SK-N-SH treated with all-trans-retinoic acid at 6 μM for 48 hours (cell line): ENCODE measurements around the gene SBNO1.

Experiments
- ATAC-seq: fragments of 200-7000 bp; cut with Tn5 transposase; 3 replicates; pipeline ENCODE4 v1.9.1; 2020; ENCODE audit warnings: mild to moderate bottlenecking, moderate library complexity
- ARNTL ChIP-seq: fragments of 450-650 bp; formaldehyde crosslinking; IDR thresholded peaks from 2 replicates; pipeline ENCODE4 v1.5.0; 2020; ENCODE audit warnings: low read depth, mild to moderate bottlenecking, moderate library complexity, borderline replicate concordance
- BACH2 ChIP-seq: fragments of 250-450 bp; sonication (Bioruptor Pico); IDR thresholded peaks from 2 replicates; pipeline ENCODE4 v1.9.0; 2021; ENCODE audit warnings: mild to moderate bottlenecking, borderline replicate concordance
- CSDC2 ChIP-seq: fragments of 250-450 bp; sonication (Bioruptor Pico); IDR thresholded peaks from 2 replicates; pipeline ENCODE4 v1.5.0; 2020; ENCODE audit warnings: mild to moderate bottlenecking, moderate library complexity
- ESRRG ChIP-seq: fragments of 250-450 bp; sonication (Bioruptor Pico); IDR thresholded peaks from 2 replicates; pipeline ENCODE4 v1.6.1; 2021; ENCODE audit warnings: mild to moderate bottlenecking
- GLIS3 ChIP-seq: fragments of 250-450 bp; sonication (Bioruptor Pico); IDR thresholded peaks from 2 replicates; pipeline ENCODE4 v1.5.0; 2020; ENCODE audit warnings: mild to moderate bottlenecking, moderate library complexity
- ISL1 ChIP-seq: fragments of 250-450 bp; sonication (Bioruptor Pico); IDR thresholded peaks from 2 replicates; pipeline ENCODE4 v2.1.2; 2022; ENCODE audit warnings: mild to moderate bottlenecking, moderate library complexity
- OSR1 ChIP-seq: fragments of 250-450 bp; sonication (Bioruptor Pico); IDR thresholded peaks from 2 replicates; pipeline ENCODE4 v1.8.0; 2022; ENCODE audit warnings: moderate library complexity, mild to moderate bottlenecking, inconsistent platforms
- PPARA ChIP-seq: fragments of 250-450 bp; sonication (Bioruptor Pico); IDR thresholded peaks from 2 replicates; pipeline ENCODE4 v1.5.0; 2020; ENCODE audit warnings: mild to moderate bottlenecking, borderline replicate concordance
- RARB ChIP-seq: fragments of 250-450 bp; sonication (Bioruptor Pico); IDR thresholded peaks from 2 replicates; pipeline ENCODE4 v1.8.0; 2021; ENCODE audit warnings: mild to moderate bottlenecking, moderate library complexity
- SNAI2 ChIP-seq: fragments of 250-450 bp; sonication (Bioruptor Pico); IDR thresholded peaks from 2 replicates; pipeline ENCODE4 v1.5.0; 2020; ENCODE audit warnings: mild to moderate bottlenecking, moderate library complexity
- TCF4 ChIP-seq: fragments of 250-450 bp; sonication (Bioruptor Pico); IDR thresholded peaks from 2 replicates; pipeline ENCODE4 v1.8.0; 2021; ENCODE audit warnings: mild to moderate bottlenecking, moderate library complexity, borderline replicate concordance
- TOX ChIP-seq: fragments of 250-450 bp; sonication (Bioruptor Pico); IDR thresholded peaks from 2 replicates; pipeline ENCODE4 v1.8.0; 2021; ENCODE audit warnings: mild to moderate bottlenecking, moderate library complexity, borderline replicate concordance
- ZC3H10 ChIP-seq: fragments of 250-450 bp; sonication (Bioruptor Pico); IDR thresholded peaks from 2 replicates; pipeline ENCODE4 v1.5.1; 2021; ENCODE audit warnings: mild to moderate bottlenecking, moderate library complexity
- ZFP3 ChIP-seq: fragments of 250-450 bp; sonication (Bioruptor Pico); IDR thresholded peaks from 2 replicates; pipeline ENCODE4 v1.5.0; 2020; ENCODE audit warnings: mild to moderate bottlenecking, moderate library complexity
- ZFP30 ChIP-seq: fragments of 450-650 bp; formaldehyde crosslinking; IDR thresholded peaks from 2 replicates; pipeline ENCODE4 v1.5.0; 2022; ENCODE audit warnings: mild to moderate bottlenecking, moderate library complexity
- ZNF565 ChIP-seq: fragments of 450-650 bp; formaldehyde crosslinking; conservative IDR thresholded peaks from 2 replicates; pipeline ENCODE4 v1.5.0; 2020; ENCODE audit warnings: low read depth, mild to moderate bottlenecking, moderate library complexity
- ZNF70 ChIP-seq: fragments of 450-650 bp; formaldehyde crosslinking; IDR thresholded peaks from 2 replicates; pipeline ENCODE4 v1.5.0; 2020; ENCODE audit warnings: mild to moderate bottlenecking, moderate library complexity
- ZNF8 ChIP-seq: fragments of 450-650 bp; formaldehyde crosslinking; IDR thresholded peaks from 2 replicates; pipeline ENCODE4 v1.5.0; 2020; ENCODE audit warnings: mild to moderate bottlenecking, moderate library complexity
- TF ChIP-seq, protein P1 (sequence below): fragments of 250-450 bp; sonication (Bioruptor Pico); IDR thresholded peaks from 2 replicates; pipeline ENCODE4 v1.8.0; 2021; ENCODE audit warnings: low read depth, mild to moderate bottlenecking, moderate library complexity, borderline replicate concordance
- TF ChIP-seq, protein P2 (sequence below): fragments of 250-450 bp; sonication (Bioruptor Pico); IDR thresholded peaks from 2 replicates; pipeline ENCODE4 v1.5.1; 2021; ENCODE audit warnings: mild to moderate bottlenecking, moderate library complexity
- TF ChIP-seq, protein P3 (sequence below): fragments of 250-450 bp; sonication (Bioruptor Pico); IDR thresholded peaks from 2 replicates; pipeline ENCODE4 v1.8.0; 2020; ENCODE audit warnings: mild to moderate bottlenecking, moderate library complexity, borderline replicate concordance
- TF ChIP-seq, protein P4 (sequence below): fragments of 250-450 bp; sonication (Bioruptor Pico); IDR thresholded peaks from 2 replicates; pipeline ENCODE4 v1.5.1; 2020; ENCODE audit warnings: low read depth, mild to moderate bottlenecking, moderate library complexity

Gene SBNO1

DNA sequence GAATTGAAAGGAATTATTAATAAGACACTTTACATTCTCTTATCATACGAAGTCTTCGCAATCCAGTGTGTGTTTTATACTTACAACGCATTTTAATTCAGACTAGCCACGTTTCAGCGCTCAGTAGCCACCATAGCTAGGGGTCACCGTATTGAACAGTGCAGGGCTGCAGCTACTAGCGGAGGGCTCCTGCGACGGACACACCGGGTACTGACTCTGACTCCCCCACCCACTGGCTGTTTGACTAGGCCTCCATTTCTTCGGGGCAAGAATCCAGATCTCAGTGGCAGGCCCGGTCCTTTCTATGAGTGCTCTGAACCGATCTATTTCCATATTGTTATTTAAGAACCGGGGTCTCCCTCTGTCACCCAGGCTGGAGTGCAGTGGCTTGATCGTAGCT lies 91.5 kb downstream of the SBNO1 start:
- no peak for ATAC-seq

DNA sequence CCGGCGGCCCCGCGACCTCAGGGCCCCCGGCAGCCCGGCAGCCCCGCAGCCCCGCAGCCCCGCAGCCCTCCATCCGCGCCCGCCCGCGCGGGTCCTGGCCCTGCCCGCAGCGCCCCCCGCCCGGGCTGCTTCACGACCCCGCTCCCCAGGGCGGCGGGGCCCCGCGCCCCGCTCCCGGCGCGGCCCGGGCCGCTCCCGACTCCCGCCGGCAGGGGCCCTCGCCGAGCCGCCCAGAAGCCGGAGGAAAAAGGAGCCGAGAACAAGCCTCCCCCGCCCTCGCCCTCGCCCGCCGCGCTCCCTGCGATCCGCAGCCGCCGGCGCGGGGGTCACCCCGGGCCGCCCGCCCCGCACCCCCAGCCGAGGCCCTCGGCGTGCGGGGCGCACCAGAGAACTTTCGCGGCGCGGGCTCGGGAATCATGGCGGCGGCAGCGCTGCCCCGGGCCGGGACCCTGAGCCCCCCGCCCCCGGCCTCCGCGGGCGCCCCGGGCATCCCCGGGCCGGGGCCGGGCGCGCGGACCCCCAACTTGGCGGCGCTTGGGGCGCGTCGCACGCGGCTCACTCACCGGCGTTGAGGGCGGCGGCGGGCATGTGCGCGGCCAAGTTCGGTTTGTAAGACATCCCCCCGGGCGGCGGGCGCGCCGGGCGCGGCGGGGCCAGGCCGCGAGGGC lies 93.5 kb downstream of the SBNO1 start:
- TF ChIP-seq CSDC2 (CRISPR knock-in tag) (no peak), RARB (CRISPR knock-in tag) (no peak), PPARA (CRISPR knock-in tag) (no peak), ESRRG (CRISPR knock-in tag) (no peak), ZNF565 (CRISPR knock-in tag) (no peak), BACH2 (CRISPR knock-in tag) (no peak), ZNF8 (no peak), ZFP3 (CRISPR knock-in tag) (no peak), ZC3H10 (CRISPR knock-in tag) (no peak), TCF4 (CRISPR knock-in tag) (no peak), SNAI2 (CRISPR knock-in tag) (no peak), ZNF70 (CRISPR knock-in tag) (no peak), ZFP30 (CRISPR knock-in tag) (no peak), OSR1 (CRISPR knock-in tag) (no peak), ARNTL (CRISPR knock-in tag) (no peak)
- TF ChIP-seq, protein P1, sequence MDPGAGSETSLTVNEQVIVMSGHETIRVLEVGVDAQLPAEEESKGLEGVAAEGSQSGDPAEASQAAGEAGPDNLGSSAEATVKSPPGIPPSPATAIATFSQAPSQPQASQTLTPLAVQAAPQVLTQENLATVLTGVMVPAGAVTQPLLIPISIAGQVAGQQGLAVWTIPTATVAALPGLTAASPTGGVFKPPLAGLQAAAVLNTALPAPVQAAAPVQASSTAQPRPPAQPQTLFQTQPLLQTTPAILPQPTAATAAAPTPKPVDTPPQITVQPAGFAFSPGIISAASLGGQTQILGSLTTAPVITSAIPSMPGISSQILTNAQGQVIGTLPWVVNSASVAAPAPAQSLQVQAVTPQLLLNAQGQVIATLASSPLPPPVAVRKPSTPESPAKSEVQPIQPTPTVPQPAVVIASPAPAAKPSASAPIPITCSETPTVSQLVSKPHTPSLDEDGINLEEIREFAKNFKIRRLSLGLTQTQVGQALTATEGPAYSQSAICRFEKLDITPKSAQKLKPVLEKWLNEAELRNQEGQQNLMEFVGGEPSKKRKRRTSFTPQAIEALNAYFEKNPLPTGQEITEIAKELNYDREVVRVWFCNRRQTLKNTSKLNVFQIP (CRISPR knock-in tag), result no peak
- TF ChIP-seq, protein P2, sequence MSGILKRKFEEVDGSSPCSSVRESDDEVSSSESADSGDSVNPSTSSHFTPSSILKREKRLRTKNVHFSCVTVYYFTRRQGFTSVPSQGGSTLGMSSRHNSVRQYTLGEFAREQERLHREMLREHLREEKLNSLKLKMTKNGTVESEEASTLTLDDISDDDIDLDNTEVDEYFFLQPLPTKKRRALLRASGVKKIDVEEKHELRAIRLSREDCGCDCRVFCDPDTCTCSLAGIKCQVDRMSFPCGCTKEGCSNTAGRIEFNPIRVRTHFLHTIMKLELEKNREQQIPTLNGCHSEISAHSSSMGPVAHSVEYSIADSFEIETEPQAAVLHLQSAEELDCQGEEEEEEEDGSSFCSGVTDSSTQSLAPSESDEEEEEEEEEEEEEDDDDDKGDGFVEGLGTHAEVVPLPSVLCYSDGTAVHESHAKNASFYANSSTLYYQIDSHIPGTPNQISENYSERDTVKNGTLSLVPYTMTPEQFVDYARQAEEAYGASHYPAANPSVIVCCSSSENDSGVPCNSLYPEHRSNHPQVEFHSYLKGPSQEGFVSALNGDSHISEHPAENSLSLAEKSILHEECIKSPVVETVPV (CRISPR knock-in tag), result no peak
- TF ChIP-seq, protein P3, sequence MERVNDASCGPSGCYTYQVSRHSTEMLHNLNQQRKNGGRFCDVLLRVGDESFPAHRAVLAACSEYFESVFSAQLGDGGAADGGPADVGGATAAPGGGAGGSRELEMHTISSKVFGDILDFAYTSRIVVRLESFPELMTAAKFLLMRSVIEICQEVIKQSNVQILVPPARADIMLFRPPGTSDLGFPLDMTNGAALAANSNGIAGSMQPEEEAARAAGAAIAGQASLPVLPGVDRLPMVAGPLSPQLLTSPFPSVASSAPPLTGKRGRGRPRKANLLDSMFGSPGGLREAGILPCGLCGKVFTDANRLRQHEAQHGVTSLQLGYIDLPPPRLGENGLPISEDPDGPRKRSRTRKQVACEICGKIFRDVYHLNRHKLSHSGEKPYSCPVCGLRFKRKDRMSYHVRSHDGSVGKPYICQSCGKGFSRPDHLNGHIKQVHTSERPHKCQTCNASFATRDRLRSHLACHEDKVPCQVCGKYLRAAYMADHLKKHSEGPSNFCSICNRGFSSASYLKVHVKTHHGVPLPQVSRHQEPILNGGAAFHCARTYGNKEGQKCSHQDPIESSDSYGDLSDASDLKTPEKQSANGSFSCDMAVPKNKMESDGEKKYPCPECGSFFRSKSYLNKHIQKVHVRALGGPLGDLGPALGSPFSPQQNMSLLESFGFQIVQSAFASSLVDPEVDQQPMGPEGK (CRISPR knock-in tag), result no peak
- TF ChIP-seq, protein P4, sequence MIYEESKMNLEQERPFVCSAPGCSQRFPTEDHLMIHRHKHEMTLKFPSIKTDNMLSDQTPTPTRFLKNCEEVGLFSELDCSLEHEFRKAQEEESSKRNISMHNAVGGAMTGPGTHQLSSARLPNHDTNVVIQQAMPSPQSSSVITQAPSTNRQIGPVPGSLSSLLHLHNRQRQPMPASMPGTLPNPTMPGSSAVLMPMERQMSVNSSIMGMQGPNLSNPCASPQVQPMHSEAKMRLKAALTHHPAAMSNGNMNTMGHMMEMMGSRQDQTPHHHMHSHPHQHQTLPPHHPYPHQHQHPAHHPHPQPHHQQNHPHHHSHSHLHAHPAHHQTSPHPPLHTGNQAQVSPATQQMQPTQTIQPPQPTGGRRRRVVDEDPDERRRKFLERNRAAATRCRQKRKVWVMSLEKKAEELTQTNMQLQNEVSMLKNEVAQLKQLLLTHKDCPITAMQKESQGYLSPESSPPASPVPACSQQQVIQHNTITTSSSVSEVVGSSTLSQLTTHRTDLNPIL (CRISPR knock-in tag), result no peak
- ATAC-seq, result peak; percentile 39

More for the DNA sequence above, 91.5 kb downstream of the SBNO1 start:
- TF ChIP-seq RARB (CRISPR knock-in tag) (no peak), SNAI2 (CRISPR knock-in tag) (no peak), ZFP3 (CRISPR knock-in tag) (no peak), ZFP30 (CRISPR knock-in tag) (no peak), GLIS3 (CRISPR knock-in tag) (no peak), BACH2 (CRISPR knock-in tag) (no peak), ARNTL (CRISPR knock-in tag) (no peak), ZNF8 (no peak), ZNF70 (CRISPR knock-in tag) (no peak), ISL1 (CRISPR knock-in tag) (no peak), TCF4 (CRISPR knock-in tag) (no peak), PPARA (CRISPR knock-in tag) (no peak), ZC3H10 (CRISPR knock-in tag) (no peak), ESRRG (CRISPR knock-in tag) (no peak), TOX (no peak), OSR1 (CRISPR knock-in tag) (no peak), CSDC2 (CRISPR knock-in tag) (no peak)
- TF ChIP-seq, protein P2 (CRISPR knock-in tag), result no peak
- TF ChIP-seq, protein P3 (CRISPR knock-in tag), result no peak
- TF ChIP-seq, protein P1 (CRISPR knock-in tag), result no peak
- TF ChIP-seq, all 23 proteins: peak for 0
